Measurements from ENCODE around the gene STIM1. TPM values are rescaled to one million over a fixed set of nuclear protein-coding genes. Genes with fewer than 3 reads are reported as not detected.

STIM1 gene
- total RNA-seq, 1 experiment from 2014 or later, result 15.2 TPM

DNA sequence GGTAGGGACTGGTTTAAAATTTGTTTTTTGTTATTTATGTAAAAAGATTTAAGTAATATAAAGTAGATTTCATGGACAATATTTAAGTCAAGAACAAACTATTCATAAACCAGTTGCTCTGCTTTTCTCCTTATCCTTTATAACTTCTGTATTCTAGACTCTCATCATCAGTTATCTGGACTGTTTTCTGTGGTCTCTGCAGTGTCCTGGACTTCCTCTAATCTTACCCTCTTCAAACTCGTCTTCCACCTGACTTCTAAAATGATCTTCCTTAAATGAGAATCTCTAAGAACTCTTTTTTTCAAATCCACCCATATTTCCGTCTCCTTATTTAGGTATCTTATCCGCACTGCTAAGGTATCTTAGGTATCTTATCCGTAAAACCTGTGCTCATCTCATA is 247.2 kb downstream of the STIM1 start:
- H3K79me1 ChIP-seq (ENCODE audit: insufficient read depth, low read depth, low read length, poor library complexity, severe bottlenecking), result no peaks in the 10 kb centered on the region

More for the DNA sequence above, 247.2 kb downstream of the STIM1 start:
- Histone ChIP-seq H3K9me3 (ENCODE audit: control insufficient read depth, low read depth, low read length) (no peaks in the 10 kb centered on the region), H3K4me1 (ENCODE audit: insufficient read depth, low read length) (no peaks in the 10 kb centered on the region), H4K5ac (ENCODE audit: insufficient read length, low read depth, low read length) (no peak overlapping the region), H3K4me2 (ENCODE audit: insufficient read depth, insufficient read length, low read length) (no peak overlapping the region), H2AK5ac (ENCODE audit: insufficient read length, low read length) (no peak overlapping the region), H4K91ac (ENCODE audit: insufficient read length, low read depth, low read length) (no peak overlapping the region), H3K23me2 (ENCODE audit: insufficient read length, low read depth, low read length, poor library complexity, severe bottlenecking) (no peaks in the 10 kb centered on the region), H2BK15ac (ENCODE audit: low read depth, low read length) (no peak overlapping the region), H3K27me3 (ENCODE audit: insufficient read depth, low read length) (no peaks in the 10 kb centered on the region), H2BK12ac (ENCODE audit: insufficient read length, low read depth, low read length) (no peak overlapping the region), H3K14ac (ENCODE audit: insufficient read depth, low read length) (no peak overlapping the region), H4K20me1 (ENCODE audit: control insufficient read depth, insufficient read depth, insufficient read length) (no peaks in the 10 kb centered on the region), H3K23ac (ENCODE audit: insufficient read length, low read depth, low read length) (no peak overlapping the region), H2BK20ac (ENCODE audit: low read depth, low read length, poor library complexity, severe bottlenecking) (no peak overlapping the region), H3K27ac (ENCODE audit: insufficient read length, low read depth, low read length) (no peak overlapping the region), H2BK120ac (ENCODE audit: low read depth, low read length, poor library complexity, severe bottlenecking) (no peak overlapping the region), H2AFZ (ENCODE audit: low read length) (no peak overlapping the region), H4K8ac (replicated peaks; ENCODE audit: insufficient read length, low read depth, low read length) (no peak overlapping the region), H3K4ac (ENCODE audit: low read depth, low read length) (no peak overlapping the region), H3K9ac (ENCODE audit: extremely low read depth, insufficient read length, low read length) (no peak overlapping the region), H3K79me2 (ENCODE audit: insufficient read depth, low read length) (no peaks in the 10 kb centered on the region), H3K56ac (ENCODE audit: insufficient read length, low read depth, low read length) (no peak overlapping the region), H3K18ac (ENCODE audit: insufficient read length, low read depth, low read length) (no peak overlapping the region), H3T11ph (ENCODE audit: low read length) (no peak overlapping the region), H2BK5ac (ENCODE audit: insufficient read length, low read length) (no peak overlapping the region)
- H3K27ac Mint-ChIP-seq, result no peak overlapping the region
- H3K9me3 Mint-ChIP-seq, result no peaks in the 10 kb centered on the region
- TF ChIP-seq, protein P1, sequence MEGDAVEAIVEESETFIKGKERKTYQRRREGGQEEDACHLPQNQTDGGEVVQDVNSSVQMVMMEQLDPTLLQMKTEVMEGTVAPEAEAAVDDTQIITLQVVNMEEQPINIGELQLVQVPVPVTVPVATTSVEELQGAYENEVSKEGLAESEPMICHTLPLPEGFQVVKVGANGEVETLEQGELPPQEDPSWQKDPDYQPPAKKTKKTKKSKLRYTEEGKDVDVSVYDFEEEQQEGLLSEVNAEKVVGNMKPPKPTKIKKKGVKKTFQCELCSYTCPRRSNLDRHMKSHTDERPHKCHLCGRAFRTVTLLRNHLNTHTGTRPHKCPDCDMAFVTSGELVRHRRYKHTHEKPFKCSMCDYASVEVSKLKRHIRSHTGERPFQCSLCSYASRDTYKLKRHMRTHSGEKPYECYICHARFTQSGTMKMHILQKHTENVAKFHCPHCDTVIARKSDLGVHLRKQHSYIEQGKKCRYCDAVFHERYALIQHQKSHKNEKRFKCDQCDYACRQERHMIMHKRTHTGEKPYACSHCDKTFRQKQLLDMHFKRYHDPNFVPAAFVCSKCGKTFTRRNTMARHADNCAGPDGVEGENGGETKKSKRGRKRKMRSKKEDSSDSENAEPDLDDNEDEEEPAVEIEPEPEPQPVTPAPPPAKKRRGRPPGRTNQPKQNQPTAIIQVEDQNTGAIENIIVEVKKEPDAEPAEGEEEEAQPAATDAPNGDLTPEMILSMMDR (conservative IDR thresholded peaks at IDR 0.05), result no peak
- no peak overlapping the region for H3K4me3 Mint-ChIP-seq
- H3K4me1 Mint-ChIP-seq, result peaks cover under 1 to 5% of the 10 kb centered on the region in 2 experiments; a peak in 3 of 4 replicates
- DNase-seq, result no peak
- H3K27me3 Mint-ChIP-seq (ENCODE audit: low read depth), result no peaks in the 10 kb centered on the region
- peaks cover 6 to 48% (median 34%) of the 10 kb centered on the region in 3 experiments; a peak in 6 of 7 replicates for H3K36me3 Mint-ChIP-seq (ENCODE audit: insufficient read depth in 1 of 3, low read depth in 3 of 3)
- no CpG with 5 or more reads among the region's 4 CpGs for WGBS (ENCODE audit: extremely low coverage, insufficient read length, low lambda C conversion rate)

All from H9 (cell line).